Activated CD4-positive, alpha-beta T cell treated with anti-CD3 and anti-CD28 coated beads for 36 hours (primary cell): Measurements from ENCODE around the gene TSPAN17. TPM values are rescaled to one million over a fixed set of nuclear protein-coding genes. Genes with fewer than 3 reads are reported as not detected.
"Not testable (repeated sequence)": the region's sequence is repeated elsewhere in the genome, so short reads cannot be mapped to it uniquely, and the experiment has no call there.

Experiments
- ATAC-seq: fragments of 200-7000 bp; cut with Tn5 transposase; one replicate; pipeline ENCODE4 v1.10.0; 2021; ENCODE audit warnings: mild to moderate bottlenecking, moderate library complexity
- CTCF ChIA-PET: fragments of 350-600 bp; sonication (Branson Sonifier 250); formaldehyde crosslinking; loops from one replicate; lab custom pipeline; 2021; ENCODE audit warnings: antibody characterized with exemption; lab: Charles Lee
- POLR2A ChIA-PET: fragments of 350-600 bp; sonication (Branson Sonifier 250); formaldehyde crosslinking; loops from one replicate; lab custom pipeline; 2021; ENCODE audit warnings: antibody characterized with exemption, inconsistent platforms; lab: Charles Lee
- DNase-seq: peaks from one replicate; pipeline ENCODE4 v3.0.0-alpha.2; 2020
- H3K27ac Mint-ChIP-seq: one replicate; pipeline ENCODE4 v1.8.0; 2021; ENCODE audit warnings: mixed read lengths
- H3K27me3 Mint-ChIP-seq: one replicate; pipeline ENCODE4 v1.8.0; 2021; ENCODE audit warnings: mixed read lengths
- H3K36me3 Mint-ChIP-seq: one replicate; pipeline ENCODE4 v1.8.0; 2021; ENCODE audit warnings: low read depth, mixed read lengths
- H3K4me1 Mint-ChIP-seq: one replicate; pipeline ENCODE4 v1.8.0; 2021; ENCODE audit warnings: mixed read lengths
- H3K4me3 Mint-ChIP-seq: one replicate; pipeline ENCODE4 v1.8.0; 2021; ENCODE audit warnings: mild to moderate bottlenecking, moderate library complexity, mixed read lengths
- H3K9me3 Mint-ChIP-seq: one replicate; pipeline ENCODE4 v1.8.0; 2021; ENCODE audit warnings: low read depth, mixed read lengths
- intact Hi-C, 2 experiments: fragments of 100-400 bp; cut with DNase I in 1 of 2; cut with micrococcal nuclease in 1 of 2; formaldehyde crosslinking; loops; one replicate each; pipeline versions ENCODE4 v1.14.2 to v1.15.1; 2022 to 2024; cut with DNase I, micrococcal nuclease
- total RNA-seq, 2 experiments: library from RNA; stranded (reverse); gene quantifications; one replicate each; pipeline ENCODE4 v1.2.3, GENCODE V29; 2021

Gene TSPAN17, protein sequence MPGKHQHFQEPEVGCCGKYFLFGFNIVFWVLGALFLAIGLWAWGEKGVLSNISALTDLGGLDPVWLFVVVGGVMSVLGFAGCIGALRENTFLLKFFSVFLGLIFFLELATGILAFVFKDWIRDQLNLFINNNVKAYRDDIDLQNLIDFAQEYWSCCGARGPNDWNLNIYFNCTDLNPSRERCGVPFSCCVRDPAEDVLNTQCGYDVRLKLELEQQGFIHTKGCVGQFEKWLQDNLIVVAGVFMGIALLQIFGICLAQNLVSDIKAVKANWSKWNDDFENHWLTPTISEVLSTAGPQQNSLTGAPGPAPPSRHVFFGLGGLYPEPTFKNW
- 10 to 100 TPM; 19.4 to 25.2 TPM for total RNA-seq

DNA sequence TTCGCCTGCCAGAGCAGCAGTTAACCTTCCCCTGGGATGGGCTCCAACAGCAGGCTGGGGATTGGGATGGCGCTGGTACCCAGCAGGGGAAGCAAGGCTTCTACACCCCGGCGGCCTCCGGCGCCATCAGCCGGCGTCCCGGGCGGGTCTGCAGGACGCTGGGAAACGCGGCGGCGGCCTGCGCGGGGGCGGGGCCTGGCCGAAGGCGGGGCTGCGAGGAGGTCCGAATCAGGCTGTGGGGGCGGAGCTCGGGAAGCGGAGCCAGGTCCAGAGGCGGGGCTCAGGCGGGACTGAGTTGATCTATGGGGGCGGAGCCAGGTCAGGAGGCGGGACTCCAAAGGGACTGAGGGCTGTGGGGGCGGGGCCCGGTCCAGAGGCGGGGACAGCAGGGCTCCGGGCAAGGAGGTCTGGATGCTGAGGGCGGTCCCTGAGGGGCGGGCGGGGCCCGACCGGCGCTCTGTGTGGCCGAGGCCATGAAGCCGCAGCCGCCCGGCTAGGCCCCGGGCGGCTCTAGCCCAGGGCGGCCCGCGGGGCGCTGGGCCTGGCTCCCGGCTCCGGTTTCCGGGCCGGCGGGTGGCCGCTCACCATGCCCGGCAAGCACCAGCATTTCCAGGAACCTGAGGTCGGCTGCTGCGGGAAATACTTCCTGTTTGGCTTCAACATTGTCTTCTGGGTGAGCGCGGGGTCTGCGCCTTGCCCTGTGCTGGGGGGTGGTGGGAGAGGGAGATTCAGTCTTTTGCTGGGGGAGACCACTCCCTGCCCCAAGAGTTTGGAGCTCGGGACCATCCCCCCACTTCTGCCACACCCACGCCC, at the start of gene TSPAN17:
Gene TSPAN17, plus strand, starts transcription at position 455 of the 813 bp plus-strand sequence. Its CDS starts 132 bp downstream, at position 587.
- Mint-ChIP-seq H3K27ac (peak within 1 kb of the TSS; percentile 87), H3K27me3 (no peaks in the 10 kb centered on the region), H3K36me3 (peaks cover 2% of the 10 kb centered on the region), H3K4me3 (peak within 1 kb of the TSS; percentile 81), H3K9me3 (no peaks in the 10 kb centered on the region), H3K4me1 (peaks cover 36% of the 10 kb centered on the region)
- peak; percentile 100 for DNase-seq
- ChIA-PET POLR2A (interaction anchor here (1.2 kb wide), 2 partner anchors 13 to 254 kb away, joined by 3 read pairs; no protein-coding TSS in a partner anchor), CTCF (interaction anchor here (0.7 to 7.2 kb wide), 6 partner anchors 12 to 662 kb away, joined by 3 to 56 read pairs (median 4); partner anchors contain the start of genes EIF4E1B, FAF2 and SNCB)
- peak; percentile 95 for ATAC-seq
- intact Hi-C loops: loop anchor here (1.0 to 5.0 kb wide), 14 partner anchors 17 to 1169 kb away; partner anchors contain the start of genes GPRIN1 (in 2 of the 2), CLTB (in 1 of the 2), EIF4E1B (in 1 of the 2) and FAF2 (in 1 of the 2)

DNA sequence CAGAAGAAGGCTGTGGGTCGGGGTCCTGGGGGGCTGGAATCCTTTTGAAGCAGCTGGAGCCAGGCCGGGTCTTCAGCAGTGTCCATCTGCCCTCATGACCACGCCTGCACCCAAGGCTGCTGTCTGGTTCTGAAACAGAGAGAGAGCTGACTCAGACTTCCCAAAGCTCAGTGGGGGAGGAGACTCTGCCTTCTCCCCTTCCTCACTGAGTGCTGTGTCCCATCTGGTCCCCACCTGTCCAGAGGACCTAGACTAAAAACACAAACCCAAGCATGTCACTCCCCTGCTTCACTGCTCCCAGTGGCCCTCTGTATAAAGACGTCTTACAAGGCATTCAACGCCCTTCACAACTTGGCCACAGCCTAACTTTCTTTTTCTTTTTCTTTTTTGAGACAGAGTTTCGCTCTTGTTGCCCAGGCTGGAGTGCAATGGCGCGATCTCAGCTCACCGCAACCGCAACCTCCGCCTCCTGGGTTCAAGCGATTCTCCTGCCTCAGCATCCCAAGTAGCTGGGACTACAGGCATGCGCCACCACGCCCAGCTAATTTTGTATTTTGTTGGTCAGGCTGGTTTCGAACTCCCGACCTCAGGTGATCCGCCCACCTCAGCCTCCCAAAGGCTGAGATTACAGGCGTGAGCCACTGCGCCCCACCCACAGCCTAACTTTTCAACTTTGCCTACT, 47.4 kb upstream of the TSPAN17 start:
- ChIA-PET CTCF (interaction anchor here (0.6 kb wide), 1 partner anchor 8 kb away, joined by 3 read pairs; no protein-coding TSS in a partner anchor), POLR2A (interaction anchor here (0.7 kb wide), 1 partner anchor 30 kb away, joined by 3 read pairs; the partner anchor contains the start of gene SNCB)
- peak; percentile 43 for DNase-seq
- H3K4me1 Mint-ChIP-seq, intact Hi-C loops, H3K4me3 Mint-ChIP-seq, H3K27ac Mint-ChIP-seq, H3K36me3 Mint-ChIP-seq, H3K9me3 Mint-ChIP-seq, H3K27me3 Mint-ChIP-seq: not testable (repeated sequence)
- peak; percentile 18 for ATAC-seq

DNA sequence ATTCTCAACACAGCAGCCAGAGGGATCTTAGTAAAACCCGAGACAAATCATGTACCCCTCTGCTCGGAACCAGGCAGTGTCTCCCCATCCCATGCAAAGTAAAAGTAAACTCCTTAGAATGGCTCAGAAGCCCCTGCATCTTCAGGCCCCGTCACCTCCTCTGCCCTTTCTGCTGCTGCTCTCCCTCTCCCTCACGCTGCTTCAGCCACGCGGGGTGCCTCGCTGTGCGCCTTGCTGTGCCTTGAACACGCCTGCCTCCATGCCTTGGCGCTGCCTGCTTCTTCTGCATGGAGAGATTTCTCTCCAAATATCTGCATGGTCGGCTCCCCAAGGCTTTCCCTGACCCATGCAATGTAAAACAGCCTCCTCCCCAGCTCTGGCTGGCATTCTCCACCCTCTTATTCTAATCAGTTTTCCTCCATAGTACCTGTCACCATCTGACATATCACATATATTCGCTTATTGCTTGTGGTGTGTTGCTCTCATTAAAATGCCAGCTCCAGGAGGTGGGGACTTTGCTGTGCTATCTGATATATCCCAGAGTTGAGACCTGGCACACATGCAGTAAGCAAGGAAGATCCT, 45.3 kb upstream of the TSPAN17 start:
- ATAC-seq (no peak), DNase-seq (no peak)
- no peak overlapping the region for H3K27ac Mint-ChIP-seq
- intact Hi-C loops: no loop called here
- H3K36me3 Mint-ChIP-seq: no peaks in the 10 kb centered on the region
- peaks cover 2% of the 10 kb centered on the region for H3K27me3 Mint-ChIP-seq
- POLR2A ChIA-PET: no interaction called here
- H3K9me3 Mint-ChIP-seq: no peaks in the 10 kb centered on the region
- CTCF ChIA-PET: interaction anchor here (0.7 to 1.5 kb wide), 3 partner anchors 16 to 234 kb away, joined by 3 read pairs; no protein-coding TSS in a partner anchor
- H3K4me1 Mint-ChIP-seq: peaks cover 3% of the 10 kb centered on the region
- no peak overlapping the region for H3K4me3 Mint-ChIP-seq

DNA sequence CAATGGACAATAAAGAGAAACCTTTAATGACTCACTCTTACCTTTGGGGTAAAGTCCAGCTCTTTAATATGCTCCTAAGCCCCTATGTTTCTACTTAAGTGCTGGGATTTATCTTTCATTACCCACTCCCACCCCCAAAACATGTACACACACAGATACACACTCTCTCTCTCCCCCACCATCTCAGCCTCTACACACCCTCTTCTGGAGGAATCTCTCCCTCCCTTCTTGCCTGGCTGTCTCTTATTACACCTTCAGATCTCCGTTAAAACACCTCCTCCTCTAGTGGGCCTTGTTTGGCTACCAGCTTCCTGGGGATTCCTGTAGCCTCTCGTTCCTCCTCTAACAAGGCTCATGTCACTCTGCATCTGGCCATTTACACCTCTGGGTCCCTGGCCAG, 44.2 kb upstream of the TSPAN17 start:
- peaks cover 3% of the 10 kb centered on the region for H3K4me1 Mint-ChIP-seq
- no peaks in the 10 kb centered on the region for H3K9me3 Mint-ChIP-seq
- no peak overlapping the region for H3K27ac Mint-ChIP-seq
- POLR2A ChIA-PET: no interaction called here
- DNase-seq (no peak), ATAC-seq (no peak)
- CTCF ChIA-PET: interaction anchor here (0.7 kb wide), 1 partner anchor 9 kb away, joined by 3 read pairs; no protein-coding TSS in a partner anchor
- no peaks in the 10 kb centered on the region for H3K36me3 Mint-ChIP-seq
- intact Hi-C loops: no loop called here
- peaks cover 2% of the 10 kb centered on the region for H3K27me3 Mint-ChIP-seq
- H3K4me3 Mint-ChIP-seq: no peak overlapping the region

DNA sequence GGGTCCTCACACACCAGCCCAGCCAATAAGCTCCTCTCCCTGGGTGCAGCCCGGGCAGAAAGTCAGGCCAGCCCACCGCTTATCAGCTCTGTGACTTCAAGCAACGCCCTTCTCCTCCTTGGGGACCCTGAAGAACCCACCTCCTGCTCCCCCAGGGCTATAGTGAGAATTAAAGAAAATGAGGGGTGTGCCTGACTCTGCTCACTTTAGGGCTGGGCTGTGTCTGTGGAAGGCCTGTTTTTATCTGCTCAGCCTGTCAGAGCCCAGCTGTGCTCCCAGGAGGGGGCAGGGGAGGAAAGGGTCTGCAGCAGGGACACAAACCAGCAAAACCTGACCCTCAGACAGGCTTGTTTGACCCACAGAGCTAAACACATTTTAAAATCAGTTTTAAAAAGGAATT, 41.3 kb upstream of the TSPAN17 start:
- Mint-ChIP-seq H3K27ac (no peak overlapping the region), H3K27me3 (peaks cover 9% of the 10 kb centered on the region), H3K36me3 (no peaks in the 10 kb centered on the region), H3K4me1 (peaks cover 10% of the 10 kb centered on the region), H3K4me3 (no peak overlapping the region), H3K9me3 (no peaks in the 10 kb centered on the region)
- CTCF ChIA-PET: interaction anchor here (0.6 to 0.9 kb wide), 2 partner anchors 177 to 207 kb away, joined by 3 to 4 read pairs; no protein-coding TSS in a partner anchor
- intact Hi-C loops: no loop called here
- POLR2A ChIA-PET: no interaction called here
- ATAC-seq: no peak
- no peak for DNase-seq

DNA sequence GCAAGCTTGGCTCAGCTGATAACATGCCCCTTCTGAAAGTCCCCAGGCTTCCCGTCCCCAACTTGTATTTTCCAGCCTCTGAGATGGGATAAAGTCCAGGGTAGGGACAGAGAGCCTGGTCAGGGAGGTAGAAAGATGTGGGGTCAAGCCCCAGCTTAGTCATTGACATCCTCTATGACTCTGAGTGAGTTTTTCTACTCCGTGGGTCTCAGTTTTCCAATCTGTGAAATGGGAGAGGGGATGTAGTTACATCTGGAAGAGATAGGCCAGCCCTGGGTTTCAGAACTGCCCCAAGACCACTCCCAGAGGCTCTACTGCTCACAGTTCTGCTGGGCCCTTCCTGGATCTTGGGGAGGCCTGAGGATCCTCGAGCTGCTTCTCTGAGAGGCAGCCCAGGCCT, 40.4 kb upstream of the TSPAN17 start:
- ChIA-PET CTCF (interaction anchor here (0.6 to 0.9 kb wide), 2 partner anchors 178 to 206 kb away, joined by 3 to 4 read pairs; no protein-coding TSS in a partner anchor), POLR2A (no interaction called here)
- H3K4me1 Mint-ChIP-seq: peaks cover 10% of the 10 kb centered on the region
- ATAC-seq (no peak), DNase-seq (no peak)
- H3K27ac Mint-ChIP-seq: no peak overlapping the region
- H3K36me3 Mint-ChIP-seq: no peaks in the 10 kb centered on the region
- no peaks in the 10 kb centered on the region for H3K9me3 Mint-ChIP-seq
- intact Hi-C loops: no loop called here
- peaks cover 15% of the 10 kb centered on the region for H3K27me3 Mint-ChIP-seq
- H3K4me3 Mint-ChIP-seq: no peak overlapping the region

DNA sequence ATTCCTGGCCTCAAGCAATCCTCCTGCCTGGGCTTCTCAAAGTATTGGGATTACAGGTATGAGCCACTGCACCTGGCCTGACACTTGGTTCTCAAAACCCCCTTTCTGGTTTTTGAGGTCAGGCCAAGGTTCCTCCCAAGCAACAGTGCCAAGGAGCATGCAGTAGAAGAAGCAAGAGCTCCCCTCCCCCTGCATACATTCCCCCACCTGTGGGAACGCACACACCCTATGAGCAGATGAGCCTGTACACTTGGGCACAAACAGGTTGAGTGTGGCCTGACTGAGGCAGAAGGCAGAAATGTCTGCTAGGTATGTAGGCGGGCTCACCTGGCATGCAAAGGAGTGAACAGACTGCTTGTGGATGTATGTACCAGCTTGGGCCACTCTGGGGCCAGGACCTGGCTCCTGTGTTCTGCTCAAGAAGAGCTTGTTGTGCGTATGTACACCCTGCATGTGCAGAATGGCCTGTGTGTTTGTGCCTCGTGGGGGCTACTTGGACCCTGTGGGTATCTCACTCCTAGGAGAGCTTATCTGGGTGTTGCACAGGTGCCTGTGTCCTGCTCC, 39.1 kb upstream of the TSPAN17 start:
- ATAC-seq (no peak), DNase-seq (no peak)
- Mint-ChIP-seq H3K4me3 (no peak overlapping the region), H3K4me1 (peaks cover 10% of the 10 kb centered on the region), H3K36me3 (no peaks in the 10 kb centered on the region), H3K27ac (no peak overlapping the region), H3K27me3 (peaks cover 23% of the 10 kb centered on the region), H3K9me3 (no peaks in the 10 kb centered on the region)
- CTCF ChIA-PET: interaction anchor here (0.6 to 1.0 kb wide), 3 partner anchors 8 to 167 kb away, joined by 3 to 4 read pairs (median 3); no protein-coding TSS in a partner anchor
- POLR2A ChIA-PET: interaction anchor here (0.7 kb wide), 1 partner anchor 13 kb away, joined by 4 read pairs; no protein-coding TSS in a partner anchor
- intact Hi-C loops: no loop called here

DNA sequence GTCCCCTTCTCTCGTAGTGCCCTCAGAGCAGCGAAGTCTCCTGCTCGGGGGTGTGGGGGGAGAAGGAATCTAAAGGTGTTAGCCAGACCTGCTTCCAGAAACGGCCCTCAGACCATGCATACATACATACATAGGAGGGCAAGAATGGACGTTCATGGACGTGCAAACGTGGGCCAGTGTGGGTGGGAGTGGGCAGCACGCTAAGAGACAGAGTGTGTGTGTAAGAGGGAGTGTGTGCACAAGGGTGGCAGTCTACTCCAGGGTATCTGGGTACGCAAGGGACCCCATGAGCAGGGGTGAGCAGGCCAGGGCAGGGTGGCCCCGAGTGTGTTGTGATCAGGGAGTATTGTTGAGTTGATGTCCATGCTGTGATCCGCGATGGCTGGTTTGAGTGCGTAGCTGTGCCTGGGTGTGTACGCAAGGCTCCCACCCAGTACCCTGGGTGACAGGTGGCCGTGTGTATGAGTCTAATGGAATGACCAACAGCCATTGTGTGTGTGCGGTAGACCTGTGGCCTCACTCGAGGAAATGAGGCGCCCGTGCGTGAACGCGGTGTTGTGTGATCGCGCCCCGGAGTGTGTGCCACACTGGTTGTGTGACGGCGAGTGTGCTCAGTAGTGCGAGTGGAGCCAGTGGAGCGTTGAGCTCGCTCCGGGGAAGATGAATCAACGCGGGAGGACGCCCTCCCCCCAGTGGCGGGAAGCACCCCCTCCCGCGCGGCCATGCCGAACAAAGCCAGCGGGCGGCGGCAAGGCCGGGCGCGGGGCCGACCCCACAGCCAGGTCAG, 38.2 kb upstream of the TSPAN17 start:
- H3K9me3 Mint-ChIP-seq: no peaks in the 10 kb centered on the region
- peaks cover 26% of the 10 kb centered on the region for H3K27me3 Mint-ChIP-seq
- H3K4me1 Mint-ChIP-seq: peaks cover 10% of the 10 kb centered on the region
- CTCF ChIA-PET: interaction anchor here (1.0 kb wide), 1 partner anchor 50 kb away, joined by 3 read pairs; no protein-coding TSS in a partner anchor
- H3K36me3 Mint-ChIP-seq: no peaks in the 10 kb centered on the region
- ATAC-seq (peak; percentile 49), DNase-seq (peak; percentile 54)
- intact Hi-C loops: loop anchor here in 1 of 2 experiments (1.0 kb wide), 1 partner anchor 220 kb away; no protein-coding TSS in a partner anchor
- H3K4me3 Mint-ChIP-seq: peak overlapping the region; percentile 79
- H3K27ac Mint-ChIP-seq: no peak overlapping the region
- POLR2A ChIA-PET: no interaction called here

DNA sequence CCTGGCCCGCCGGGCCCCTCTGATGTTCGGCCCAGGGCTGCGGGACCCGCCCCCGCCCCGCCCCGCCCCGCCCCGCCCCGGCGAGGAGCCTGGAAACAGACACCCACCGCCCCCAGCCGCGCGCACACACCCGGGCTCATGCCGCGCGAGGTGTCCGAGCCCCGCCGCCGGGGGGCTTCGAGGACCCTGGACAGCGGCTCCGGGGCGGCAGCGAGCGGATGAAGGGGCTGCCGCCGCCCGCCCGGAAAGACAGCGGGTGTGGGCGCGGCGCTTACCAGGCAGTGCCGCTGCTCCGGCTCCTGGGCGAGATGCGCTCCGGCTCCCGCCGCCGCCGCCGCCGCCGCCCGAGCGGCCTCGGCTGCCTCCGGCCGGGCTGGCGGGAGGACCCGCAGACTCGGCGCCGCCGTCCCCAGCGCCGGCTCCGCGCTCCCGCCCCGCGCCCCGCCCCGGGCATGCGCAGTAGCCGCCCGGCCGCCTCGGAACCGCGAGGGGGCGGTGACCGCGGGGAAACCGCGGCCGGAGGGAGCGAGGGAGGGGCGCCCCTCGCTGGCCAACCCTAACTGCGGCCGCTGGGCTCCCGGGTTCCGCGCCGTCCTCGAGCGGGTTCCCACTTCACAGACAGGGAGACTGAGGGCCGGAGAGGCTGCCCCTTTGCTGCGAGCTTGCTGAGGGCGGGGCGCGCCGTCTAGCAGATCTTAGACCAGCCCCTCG, 37.4 kb upstream of the TSPAN17 start, which contains the start of gene GPRIN1:
Gene GPRIN1, minus strand, starts transcription at position 433 of the 711 bp plus-strand sequence. CDS start 10,322 bp downstream, outside the sequence.
- ATAC-seq (peak; percentile 83), DNase-seq (peak; percentile 77)
- CTCF ChIA-PET: no interaction called here
- POLR2A ChIA-PET: no interaction called here
- Mint-ChIP-seq H3K27ac (no peak within 1 kb of the TSS), H3K36me3 (no peaks in the 10 kb centered on the region), H3K4me1 (peaks cover 10% of the 10 kb centered on the region), H3K9me3 (no peaks in the 10 kb centered on the region), H3K4me3 (peak within 1 kb of the TSS; percentile 79), H3K27me3 (peaks cover 28% of the 10 kb centered on the region)
- intact Hi-C loops: loop anchor here (1.0 to 2.0 kb wide), 9 partner anchors 9 to 813 kb away; partner anchors contain the start of genes TSPAN17 (in 2 of the 2) and CLTB (in 1 of the 2)
